LNCAP (cell line): Measurements from ENCODE around the gene PRSS12.

Experiments used
- CTCF ChIP-seq: fragments of 450-650 bp; IDR thresholded peaks from 2 replicates; pipeline ENCODE4 v1.5.1; 2017; ENCODE audit warnings: mild to moderate bottlenecking

The PRSS12 gene

DNA sequence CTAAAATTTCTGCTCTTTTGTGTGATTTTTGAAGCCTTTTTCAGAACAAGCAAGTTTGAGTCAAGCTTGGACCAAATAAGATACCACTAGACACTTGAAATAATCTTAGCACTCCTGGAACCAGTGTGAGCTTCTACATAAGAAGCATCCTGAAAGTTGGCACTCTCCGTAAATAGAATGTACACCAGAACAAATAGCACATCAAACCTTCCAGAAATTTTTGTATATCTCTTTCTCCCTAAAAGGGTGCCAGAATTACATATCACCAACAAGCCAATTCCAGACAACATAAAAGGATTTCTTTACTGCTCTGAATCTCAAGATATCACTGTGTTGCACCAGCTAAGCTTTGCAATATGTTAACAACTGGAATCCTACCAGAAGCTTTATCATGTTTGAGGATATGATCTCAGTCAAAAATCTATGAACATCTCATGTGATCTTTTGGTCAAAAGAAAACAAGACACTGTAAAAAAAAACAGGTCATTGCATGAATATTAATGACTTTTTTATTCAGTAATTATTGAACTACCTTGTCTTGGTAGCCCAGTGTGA lies 117.2 kb downstream of the PRSS12 start:
- no peak for TF ChIP-seq CTCF
